Nucleus accumbens (tissue), 56 donors: ENCODE measurements around the gene NTMT1.

Experiments used
- DNase-seq, 56 donors: peaks; one replicate each; lab custom pipeline; 2025; lab: John Stamatoyannopoulos, UW

NTMT1 gene

DNA sequence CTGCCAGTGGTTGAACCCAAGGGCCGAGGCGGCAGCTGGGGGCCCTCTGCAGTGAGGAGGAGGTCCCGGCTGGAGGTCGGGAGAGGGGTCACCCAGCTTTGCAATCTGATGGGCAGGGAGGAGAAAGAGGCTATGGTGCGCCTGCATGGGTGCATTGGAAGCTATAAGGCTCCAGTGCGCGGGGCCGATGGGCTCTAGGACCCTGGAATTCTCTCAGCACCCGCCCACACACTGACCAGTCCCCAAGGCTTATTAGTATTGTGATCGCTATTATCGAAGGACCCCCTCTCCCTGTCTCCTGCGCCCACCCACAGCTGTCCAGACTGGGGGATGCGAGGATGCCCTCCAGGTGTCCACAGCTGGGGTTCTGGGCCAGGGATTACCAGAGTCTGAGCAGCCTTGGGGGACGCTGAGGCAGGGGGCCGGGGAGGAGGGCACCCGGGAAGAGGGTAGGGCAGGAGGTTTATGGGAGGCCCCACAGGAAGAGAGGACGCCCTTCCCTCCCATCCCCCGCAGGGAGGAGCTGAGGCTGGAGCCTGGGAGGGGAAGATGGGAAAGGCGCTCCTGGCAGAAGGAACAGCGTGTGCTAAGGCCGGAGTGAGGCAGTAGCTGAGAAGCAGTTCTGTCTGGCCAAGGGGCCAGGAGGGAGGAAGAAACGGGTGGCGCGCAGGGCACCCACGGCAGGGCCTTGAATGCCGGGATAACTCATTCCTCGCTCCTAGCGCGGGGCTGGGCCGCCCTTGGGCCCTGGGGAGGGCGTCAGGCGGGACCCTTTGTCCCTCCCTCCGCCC lies 29.2 kb upstream of the NTMT1 start:
- no peak for DNase-seq

DNA sequence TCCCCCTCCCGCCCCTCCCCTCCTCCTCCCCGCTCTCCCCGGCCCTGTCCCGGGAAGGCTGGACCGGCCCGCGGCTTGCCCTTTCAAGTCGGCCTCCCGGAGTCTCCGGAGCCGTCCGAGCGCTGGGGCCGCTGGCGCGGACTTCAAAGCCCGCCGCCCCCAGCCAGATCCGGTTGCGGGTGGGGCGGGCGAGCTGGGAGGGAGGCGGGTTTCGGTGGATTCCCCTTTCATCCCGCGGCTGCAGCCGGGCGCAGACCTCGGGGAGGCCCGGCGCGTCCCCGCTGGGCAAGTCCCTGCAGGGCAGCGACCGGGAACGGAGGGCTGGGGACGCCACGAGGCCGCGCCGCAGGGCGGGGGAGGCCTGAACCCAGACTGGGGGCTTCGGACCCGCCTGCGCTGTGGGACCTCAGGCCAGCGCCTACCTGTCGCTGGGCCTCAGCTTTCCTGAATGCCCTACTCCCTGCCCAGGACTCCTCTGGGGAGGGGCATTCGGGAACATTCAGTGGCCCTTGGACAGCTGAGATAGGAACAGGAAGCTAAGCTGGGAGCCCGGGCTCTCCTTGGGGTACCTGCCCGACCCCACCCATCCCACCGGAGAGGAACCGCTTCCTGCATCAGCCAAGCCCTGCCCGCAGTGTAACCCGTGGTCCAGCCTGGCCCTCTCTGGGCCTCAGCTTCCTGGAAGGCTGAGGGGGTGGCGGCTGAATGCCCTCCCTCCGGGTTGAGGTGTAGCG lies 28.4 kb upstream of the NTMT1 start:
- DNase-seq, result peak in 4 of 56 donors; percentile 14 to 39 (median 28)

- no peak for DNase-seq
Measured at GRCh38 chr9:129598089-129598596, 27.8 kb upstream of the NTMT1 start.

GRCh38 chr9:129601082-129601674 lies 24.8 kb upstream of the NTMT1 start:
- DNase-seq, result no peak

GRCh38 chr9:129602598-129603415 lies 23.2 kb upstream of the NTMT1 start:
- no peak for DNase-seq

- no peak for DNase-seq
Measured at GRCh38 chr9:129604056-129604765, 21.8 kb upstream of the NTMT1 start.

DNA sequence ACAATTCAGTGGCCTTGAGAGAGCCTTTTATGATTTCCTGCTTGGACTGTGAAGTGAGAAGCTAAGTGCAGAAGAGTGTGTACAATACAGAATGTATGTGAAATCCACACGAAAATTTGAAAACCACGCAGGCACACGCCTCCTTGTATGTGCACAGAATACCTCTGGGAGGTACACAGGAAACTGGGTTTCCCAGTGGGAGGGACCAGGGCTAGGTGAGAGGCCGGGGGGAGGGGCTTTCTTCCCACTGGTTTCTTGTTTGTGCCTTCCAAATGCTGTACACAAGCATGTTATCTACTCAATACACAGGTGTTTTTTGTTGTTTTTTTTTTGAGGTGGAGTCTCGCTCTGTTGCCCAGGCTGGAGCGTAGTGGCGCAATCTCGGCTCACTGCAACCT lies 21.2 kb upstream of the NTMT1 start:
- DNase-seq, result no peak

- DNase-seq, result no peak
Measured at GRCh38 chr9:129606161-129607026, 19.6 kb upstream of the NTMT1 start.

GRCh38 chr9:129607027-129607387 lies 19.0 kb upstream of the NTMT1 start:
- no peak for DNase-seq

DNA sequence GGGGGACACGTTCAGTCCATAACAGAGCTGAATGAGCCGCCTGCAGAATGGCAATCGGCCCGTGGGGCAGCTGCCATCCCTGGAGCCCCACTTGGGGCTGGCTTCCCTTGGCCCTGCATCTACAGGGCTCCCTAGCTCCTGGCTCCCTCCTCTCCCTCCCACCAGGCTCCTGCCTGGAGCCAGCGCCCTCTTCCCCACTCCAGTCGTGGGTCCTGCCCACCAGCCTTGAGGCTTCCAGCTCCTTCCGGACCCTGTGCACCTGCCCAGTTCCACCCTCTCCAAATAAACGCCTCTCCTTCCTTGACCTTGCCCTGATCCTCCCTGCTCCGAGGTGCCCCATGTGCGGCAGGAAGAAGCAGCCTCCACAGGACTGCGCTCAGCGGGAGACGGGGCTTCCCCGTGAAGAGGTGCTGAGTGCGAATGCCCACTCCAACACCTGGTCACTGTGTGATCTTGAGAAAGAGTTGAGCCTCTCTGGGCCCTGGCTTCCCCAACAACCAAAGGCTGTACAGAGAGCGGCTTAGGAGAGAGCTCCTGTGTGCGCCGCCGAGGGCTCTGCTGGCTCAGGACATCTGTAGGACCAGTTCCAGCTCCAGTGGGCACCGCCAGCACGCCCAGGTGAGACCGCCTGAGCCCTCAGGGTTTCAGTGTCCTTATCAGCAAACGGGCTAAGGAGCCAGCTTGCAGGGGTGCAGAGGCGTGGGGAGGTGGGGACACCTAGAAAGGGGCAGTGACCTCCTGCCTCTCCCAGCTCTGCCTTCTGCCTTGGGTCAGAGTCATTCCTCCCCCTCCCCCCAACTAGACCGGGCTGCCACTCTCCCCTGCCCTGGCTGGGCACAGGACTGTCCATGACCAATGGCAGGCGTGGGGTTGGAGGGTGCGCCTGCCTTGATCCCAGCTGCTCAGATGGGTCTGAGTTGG lies 17.1 kb upstream of the NTMT1 start:
- no peak for DNase-seq

DNA sequence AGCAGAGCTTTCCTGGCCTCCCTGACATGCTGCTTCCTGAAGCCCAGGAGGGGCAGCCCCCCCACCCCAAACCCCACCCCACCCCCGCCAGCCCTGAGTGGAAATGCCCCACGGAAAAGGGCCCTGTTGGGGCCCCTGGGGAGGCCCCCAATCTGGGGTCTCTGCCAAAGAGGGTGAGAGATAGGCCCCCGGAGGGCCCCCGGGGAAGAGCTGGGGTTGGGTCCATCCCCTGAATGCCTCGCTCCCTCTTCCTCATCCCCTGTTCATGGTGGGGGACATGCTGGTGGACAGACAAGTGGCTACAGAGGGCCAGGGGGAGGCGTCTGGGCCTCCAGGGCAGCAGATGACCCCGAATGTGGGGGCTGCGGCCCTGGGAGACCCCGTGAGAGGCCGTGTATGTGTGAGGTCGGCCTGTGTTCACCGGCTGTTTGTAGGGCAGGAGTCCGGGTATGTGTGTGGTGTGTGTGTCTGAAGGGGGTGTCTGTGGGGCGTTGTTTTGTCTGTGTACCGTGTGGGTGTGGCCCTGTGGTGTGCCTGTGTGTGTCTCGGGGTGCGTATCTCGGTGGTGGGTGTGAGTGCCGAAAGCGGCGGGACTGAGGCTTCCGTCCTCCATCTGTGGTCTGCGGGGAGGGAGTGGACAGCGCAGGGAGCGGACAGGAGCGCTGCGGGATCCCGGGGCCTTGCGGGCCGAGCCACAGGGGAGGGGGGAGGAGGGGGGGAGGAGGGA lies 16.3 kb upstream of the NTMT1 start:
- no peak for DNase-seq

DNA sequence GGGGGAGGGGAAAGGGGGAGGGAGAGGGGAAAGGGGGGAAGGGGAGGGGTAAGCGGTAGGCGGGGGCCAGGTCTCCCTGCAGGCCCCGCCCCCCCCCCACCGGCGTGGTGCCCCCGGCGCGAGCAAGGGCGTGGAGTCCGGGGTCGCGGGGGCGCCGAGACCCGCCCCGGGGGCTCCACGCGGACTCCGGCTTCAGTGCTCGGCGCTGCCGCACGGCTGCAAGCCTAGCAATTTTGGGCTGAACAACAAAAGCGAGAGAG lies 15.8 kb upstream of the NTMT1 start:
- DNase-seq, result no peak

GRCh38 chr9:129610473-129611306 lies 15.3 kb upstream of the NTMT1 start:
- DNase-seq, result peak in 42 of 56 donors; percentile 19 to 81 (median 50)

GRCh38 chr9:129611307-129611800 lies 14.6 kb upstream of the NTMT1 start:
- peak in 3 of 56 donors; percentile 29 to 42 (median 39) for DNase-seq

GRCh38 chr9:129612123-129612522 lies 13.8 kb upstream of the NTMT1 start:
- no peak for DNase-seq

- DNase-seq, result peak in 5 of 56 donors; percentile 23 to 63 (median 50)
Measured at GRCh38 chr9:129612815-129613519, 13.0 kb upstream of the NTMT1 start.
